ENCODE measurements around the gene CUL2. TPM values are rescaled to one million over a fixed set of nuclear protein-coding genes. Genes with fewer than 3 reads are reported as not detected.

The CUL2 gene
- total RNA-seq, 2 experiments from 2014 or later, result 30.1 to 32.4 TPM

DNA sequence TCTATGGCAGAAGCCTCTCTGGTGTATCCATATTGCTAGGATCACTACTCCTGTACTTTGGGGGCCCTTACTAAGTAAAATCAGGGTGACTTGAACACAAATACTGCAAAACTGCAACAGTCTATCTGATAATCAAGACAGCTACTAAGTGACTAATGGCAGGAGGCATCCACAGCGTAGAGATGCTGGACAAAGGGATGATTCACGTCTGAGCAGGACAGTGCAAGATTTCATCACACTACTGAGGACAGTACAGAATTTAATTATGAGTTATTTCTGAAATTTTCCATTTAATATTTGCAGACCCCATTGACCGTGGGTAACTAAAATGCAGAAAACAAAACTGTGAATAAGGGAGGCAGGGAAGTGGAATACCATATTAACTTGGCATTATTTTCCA lies 10.4 kb downstream of the CUL2 start:
- Histone ChIP-seq H3K4me1 (ENCODE audit: insufficient read depth, low read length) (peaks cover 3% of the 10 kb centered on the region), H3K9me3 (ENCODE audit: control insufficient read depth in 1 of 2, insufficient read depth in 1 of 2, low read length in 2 of 2) (no peaks in the 10 kb centered on the region), H3K36me3 (ENCODE audit: insufficient read depth, low read length) (peaks cover 2% of the 10 kb centered on the region), H3K27me3 (ENCODE audit: control insufficient read depth in 1 of 2, insufficient read depth in 2 of 2, low read length in 2 of 2) (no peaks in the 10 kb centered on the region), H3K4me3 (ENCODE audit: low read length) (no peak overlapping the region), H3K27ac (ENCODE audit: low read depth in 1 of 2, low read length in 2 of 2) (no peak overlapping the region)
- peaks cover 59% of the 10 kb centered on the region for H3K4me1 Mint-ChIP-seq (ENCODE audit: low read depth)
- H3K27ac Mint-ChIP-seq, result no peak overlapping the region
- intact Hi-C loops (cut with DNase I, micrococcal nuclease), result no loop called here
- CTCF ChIA-PET, result no interaction called here
- H3K4me3 Mint-ChIP-seq, result no peak overlapping the region
- no peak for DNase-seq
- no peak for ATAC-seq (ENCODE audit: poor library complexity)
- TF ChIP-seq, protein P1, sequence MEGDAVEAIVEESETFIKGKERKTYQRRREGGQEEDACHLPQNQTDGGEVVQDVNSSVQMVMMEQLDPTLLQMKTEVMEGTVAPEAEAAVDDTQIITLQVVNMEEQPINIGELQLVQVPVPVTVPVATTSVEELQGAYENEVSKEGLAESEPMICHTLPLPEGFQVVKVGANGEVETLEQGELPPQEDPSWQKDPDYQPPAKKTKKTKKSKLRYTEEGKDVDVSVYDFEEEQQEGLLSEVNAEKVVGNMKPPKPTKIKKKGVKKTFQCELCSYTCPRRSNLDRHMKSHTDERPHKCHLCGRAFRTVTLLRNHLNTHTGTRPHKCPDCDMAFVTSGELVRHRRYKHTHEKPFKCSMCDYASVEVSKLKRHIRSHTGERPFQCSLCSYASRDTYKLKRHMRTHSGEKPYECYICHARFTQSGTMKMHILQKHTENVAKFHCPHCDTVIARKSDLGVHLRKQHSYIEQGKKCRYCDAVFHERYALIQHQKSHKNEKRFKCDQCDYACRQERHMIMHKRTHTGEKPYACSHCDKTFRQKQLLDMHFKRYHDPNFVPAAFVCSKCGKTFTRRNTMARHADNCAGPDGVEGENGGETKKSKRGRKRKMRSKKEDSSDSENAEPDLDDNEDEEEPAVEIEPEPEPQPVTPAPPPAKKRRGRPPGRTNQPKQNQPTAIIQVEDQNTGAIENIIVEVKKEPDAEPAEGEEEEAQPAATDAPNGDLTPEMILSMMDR (IDR thresholded peaks at IDR 0.05), result no peak
- POLR2A ChIA-PET, result no interaction called here
- H3K36me3 Mint-ChIP-seq (ENCODE audit: low read depth), result peaks cover 59% of the 10 kb centered on the region
- H3K9me3 Mint-ChIP-seq, result peaks cover 3% of the 10 kb centered on the region
- no peaks in the 10 kb centered on the region for H3K27me3 Mint-ChIP-seq

DNA sequence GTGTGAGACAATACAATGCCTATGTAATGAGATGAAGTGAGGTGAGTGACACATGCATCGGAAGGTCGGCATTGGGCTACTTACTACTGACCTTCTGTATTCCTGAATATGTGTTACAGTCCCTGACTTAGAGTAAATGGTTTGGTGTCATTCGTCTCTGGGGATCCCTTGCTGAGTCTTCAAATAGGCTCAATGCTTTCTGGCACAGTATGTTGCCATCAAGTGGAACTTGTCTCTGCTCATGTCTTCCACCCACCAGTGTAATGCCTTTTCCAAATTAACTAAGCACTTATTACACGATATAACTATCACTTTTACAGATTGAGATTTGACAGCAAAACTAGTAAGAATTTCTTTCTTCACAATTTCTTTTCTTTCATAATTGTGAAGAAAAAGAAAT lies 10.9 kb downstream of the CUL2 start:
- Histone ChIP-seq H3K4me3 (ENCODE audit: low read length) (no peak overlapping the region), H3K27ac (ENCODE audit: low read depth in 1 of 2, low read length in 2 of 2) (no peak overlapping the region), H3K4me1 (ENCODE audit: insufficient read depth, low read length) (peaks cover 3% of the 10 kb centered on the region), H3K27me3 (ENCODE audit: control insufficient read depth in 1 of 2, insufficient read depth in 2 of 2, low read length in 2 of 2) (no peaks in the 10 kb centered on the region), H3K36me3 (ENCODE audit: insufficient read depth, low read length) (peaks cover 2% of the 10 kb centered on the region), H3K9me3 (ENCODE audit: control insufficient read depth in 1 of 2, insufficient read depth in 1 of 2, low read length in 2 of 2) (no peaks in the 10 kb centered on the region)
- Mint-ChIP-seq H3K36me3 (ENCODE audit: low read depth) (peaks cover 59% of the 10 kb centered on the region), H3K4me1 (ENCODE audit: low read depth) (peaks cover 57% of the 10 kb centered on the region), H3K27me3 (no peaks in the 10 kb centered on the region), H3K4me3 (no peak overlapping the region), H3K9me3 (peaks cover 3% of the 10 kb centered on the region), H3K27ac (no peak overlapping the region)
- ATAC-seq (ENCODE audit: poor library complexity), result no peak
- CTCF ChIA-PET, result no interaction called here
- no peak for DNase-seq
- POLR2A ChIA-PET, result no interaction called here
- intact Hi-C loops (cut with DNase I, micrococcal nuclease), result no loop called here
- TF ChIP-seq, protein P1 (IDR thresholded peaks at IDR 0.05), result no peak

DNA sequence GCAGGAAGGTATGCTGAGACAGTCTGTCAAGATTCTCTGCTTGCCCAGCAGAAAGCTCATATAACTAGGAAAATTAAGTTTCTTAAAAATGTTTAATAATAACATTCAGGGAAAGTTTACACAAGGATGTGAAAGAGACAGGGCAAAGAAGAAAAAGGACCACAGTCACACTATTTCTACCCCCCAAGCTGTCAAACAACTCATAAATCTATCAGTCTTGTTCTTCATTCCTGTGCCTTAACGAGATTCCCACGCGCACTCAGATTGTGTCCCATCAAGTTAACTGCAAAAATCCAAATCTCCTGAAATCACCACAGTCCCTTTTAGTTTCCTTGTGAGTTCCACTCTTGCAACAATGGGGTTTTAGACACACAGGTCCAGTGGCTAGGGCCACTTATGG lies 14.9 kb downstream of the CUL2 start:
- H3K36me3 Mint-ChIP-seq (ENCODE audit: low read depth), result peaks cover 39% of the 10 kb centered on the region
- TF ChIP-seq, protein P1 (IDR thresholded peaks at IDR 0.05), result no peak
- ChIA-PET CTCF (no interaction called here), POLR2A (no interaction called here)
- no peaks in the 10 kb centered on the region for H3K4me1 ChIP-seq (ENCODE audit: insufficient read depth, low read length)
- no peaks in the 10 kb centered on the region for H3K9me3 Mint-ChIP-seq
- no peak overlapping the region for H3K4me3 Mint-ChIP-seq
- H3K9me3 ChIP-seq (ENCODE audit: control insufficient read depth in 1 of 2, insufficient read depth in 1 of 2, low read length in 2 of 2), result no peaks in the 10 kb centered on the region
- peak overlapping the region; percentile 63 for H3K27ac Mint-ChIP-seq
- no peak for ATAC-seq (ENCODE audit: poor library complexity)
- H3K4me3 ChIP-seq (ENCODE audit: low read length), result no peak overlapping the region
- peaks cover 9% of the 10 kb centered on the region for H3K36me3 ChIP-seq (ENCODE audit: insufficient read depth, low read length)
- H3K27ac ChIP-seq (ENCODE audit: low read depth in 1 of 2, low read length in 2 of 2), result no peak overlapping the region
- H3K4me1 Mint-ChIP-seq (ENCODE audit: low read depth), result peaks cover 32% of the 10 kb centered on the region
- no peak for DNase-seq
- intact Hi-C loops (cut with DNase I, micrococcal nuclease), result no loop called here
- no peaks in the 10 kb centered on the region for H3K27me3 ChIP-seq (ENCODE audit: control insufficient read depth in 1 of 2, insufficient read depth in 2 of 2, low read length in 2 of 2)
- H3K27me3 Mint-ChIP-seq, result no peaks in the 10 kb centered on the region
